ENCODE measurements around the gene KAT6B.
"Not testable (repeated sequence)": the region's sequence is repeated elsewhere in the genome, so short reads cannot be mapped to it uniquely, and the experiment has no call there.

The KAT6B gene

DNA sequence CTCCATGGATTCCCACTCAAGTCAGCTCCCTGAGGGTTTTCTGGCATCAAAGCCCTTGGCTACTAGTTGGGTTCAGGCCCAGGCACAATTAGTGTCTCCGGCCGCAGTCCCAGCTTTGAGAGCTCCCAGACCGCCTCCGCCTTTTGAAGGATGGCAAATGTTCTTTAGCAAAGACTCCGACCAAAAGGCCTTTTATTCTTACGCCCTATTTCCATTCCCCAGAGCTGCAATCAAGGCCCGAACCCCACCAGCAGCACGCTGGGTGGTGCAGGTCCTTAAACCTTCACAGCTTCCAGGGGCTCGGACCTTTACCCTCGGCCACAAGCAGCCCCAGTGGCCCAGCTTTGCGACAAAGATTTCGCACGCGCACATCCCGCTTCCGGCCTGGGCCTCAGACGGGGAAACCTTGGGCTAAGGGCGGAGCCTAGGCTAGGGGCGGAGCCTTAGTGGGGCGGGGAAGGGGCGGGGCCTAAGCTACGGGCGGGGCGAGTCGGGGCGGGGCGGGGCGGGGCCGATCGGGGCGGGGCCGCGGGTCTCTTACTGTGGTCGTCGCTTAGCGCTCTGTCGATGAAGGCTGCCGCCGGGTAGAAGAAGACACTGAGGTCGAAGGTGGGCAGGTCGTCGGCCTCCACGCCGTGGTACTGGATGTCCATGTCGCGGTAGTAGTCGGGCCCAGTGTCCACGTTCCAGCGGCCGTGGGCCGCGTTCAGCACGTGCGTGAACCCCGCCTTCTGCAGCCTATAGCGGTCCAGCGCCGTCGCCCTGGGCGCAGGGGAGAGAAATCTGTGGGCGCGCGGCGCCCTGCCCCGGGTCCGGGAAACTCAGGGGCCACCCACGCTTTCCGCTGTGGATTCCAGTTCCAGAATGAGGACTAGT is 217.1 kb downstream of the KAT6B start:
- DNase-seq = no peak

DNA sequence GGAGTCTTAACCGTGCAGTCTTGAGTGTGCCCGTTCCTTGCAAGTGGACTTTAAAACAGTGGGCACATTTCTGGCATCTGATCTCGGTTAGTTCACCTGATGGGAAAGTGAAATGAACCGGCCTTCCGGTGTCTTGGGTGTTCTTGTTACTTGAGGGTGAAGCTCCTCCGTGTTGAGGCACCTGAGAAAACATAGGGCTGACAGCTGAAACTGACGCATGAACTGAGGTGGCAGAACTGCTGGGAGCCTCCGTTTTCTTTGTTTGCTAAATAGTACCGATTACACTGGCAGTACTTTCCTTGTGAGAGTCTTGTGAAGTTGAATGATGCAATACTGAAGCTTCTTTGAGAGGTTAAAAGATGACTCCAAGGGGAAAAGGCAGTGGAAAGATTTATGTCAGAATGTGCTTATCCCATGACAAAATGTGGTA is 222.3 kb downstream of the KAT6B start:
- DNase-seq = no peak

DNA sequence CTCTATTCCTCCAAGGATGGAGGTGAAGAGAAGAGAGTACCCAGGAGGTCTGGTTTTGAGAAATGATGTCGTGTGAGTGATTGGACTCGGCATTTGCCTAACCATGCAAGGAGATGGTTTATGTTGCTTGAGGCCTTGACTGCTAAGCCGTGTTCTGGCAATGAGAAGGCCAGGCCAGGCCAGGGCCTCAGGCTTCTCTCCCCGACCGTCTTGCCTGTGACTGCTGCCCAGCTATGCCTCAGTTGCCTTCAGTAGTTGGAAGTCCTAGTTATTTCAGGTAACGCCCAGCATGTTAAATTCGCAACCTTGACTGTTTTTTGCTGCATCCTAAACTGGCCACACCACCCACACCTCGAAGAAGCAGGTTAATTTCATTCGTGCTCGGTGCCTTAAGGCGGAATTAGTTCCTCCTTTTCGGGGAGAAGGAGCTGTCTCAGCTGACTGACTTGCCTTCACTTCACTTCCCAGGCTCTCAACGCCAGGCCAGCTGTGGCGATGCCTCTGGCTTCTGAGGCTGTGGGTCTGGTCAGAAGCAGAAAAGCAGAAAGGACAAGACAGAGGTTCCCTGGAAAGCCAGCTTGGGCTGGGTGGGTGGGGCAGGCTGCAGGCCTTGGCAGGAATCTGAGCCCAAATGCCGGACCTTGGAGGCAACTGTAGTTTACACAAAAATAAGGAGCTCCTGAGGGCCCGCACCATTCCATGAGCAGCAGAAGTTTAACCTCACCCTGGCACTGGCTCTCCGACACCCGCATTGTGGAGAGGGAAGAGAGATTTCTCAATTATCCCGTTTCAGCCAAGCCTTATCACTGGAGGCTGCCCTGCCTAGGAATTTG is 223.1 kb downstream of the KAT6B start:
- no peak for DNase-seq

DNA sequence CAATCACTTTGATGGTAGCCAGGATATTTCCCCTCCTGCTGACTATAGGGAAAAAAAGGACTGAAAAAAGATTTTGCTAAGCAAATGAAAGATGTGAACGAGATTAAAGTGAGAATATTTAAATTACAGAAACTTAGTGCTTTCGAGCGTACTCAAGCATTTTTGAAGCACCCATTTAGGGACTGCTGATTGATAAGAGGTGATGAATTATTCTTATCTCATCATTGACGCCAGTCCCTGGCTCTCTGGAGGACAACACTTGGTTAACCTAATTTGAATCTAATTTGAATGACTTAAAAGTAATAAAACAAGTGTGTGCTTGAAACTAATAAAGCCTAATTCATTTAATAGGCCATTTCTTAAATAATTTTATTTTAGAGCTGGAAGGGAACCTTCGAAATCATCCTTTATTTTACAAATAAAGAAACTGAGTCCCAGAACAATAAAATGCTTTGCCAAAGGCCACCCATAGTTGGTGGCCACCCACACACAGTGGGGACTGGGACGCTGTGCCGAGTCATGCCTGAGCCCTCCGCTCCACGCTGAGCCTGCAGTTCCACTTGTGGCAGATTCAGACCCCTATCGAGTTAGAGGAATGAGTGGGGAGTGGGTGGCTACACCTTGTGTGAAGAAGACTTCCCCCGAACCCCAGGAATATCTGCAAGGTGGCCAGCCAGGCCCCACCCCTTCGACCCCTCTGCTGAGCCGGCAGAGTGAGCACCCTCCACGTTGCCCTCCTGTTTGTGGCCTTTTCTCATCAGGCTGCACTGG is 223.9 kb downstream of the KAT6B start:
- no peak for DNase-seq

DNA sequence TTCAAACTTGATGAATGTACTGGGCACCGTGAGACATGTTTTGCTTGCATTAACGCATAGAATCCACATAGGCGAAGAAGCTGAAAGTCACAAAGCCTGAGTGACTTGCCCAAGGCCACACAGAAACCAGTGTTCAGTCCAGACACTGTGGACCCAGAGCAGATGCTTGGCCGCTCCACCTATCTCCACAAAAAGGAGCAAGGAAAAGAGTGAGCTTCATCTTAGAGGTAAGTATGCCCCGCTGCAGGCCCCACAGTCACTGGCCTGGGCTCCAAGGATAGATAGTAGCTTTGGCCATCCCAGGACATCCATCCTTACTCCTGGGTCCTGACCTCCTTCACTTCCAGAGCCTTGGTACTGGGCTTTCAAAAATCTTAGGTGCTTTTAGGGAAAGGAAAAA is 224.9 kb downstream of the KAT6B start:
- DNase-seq = no peak

DNA sequence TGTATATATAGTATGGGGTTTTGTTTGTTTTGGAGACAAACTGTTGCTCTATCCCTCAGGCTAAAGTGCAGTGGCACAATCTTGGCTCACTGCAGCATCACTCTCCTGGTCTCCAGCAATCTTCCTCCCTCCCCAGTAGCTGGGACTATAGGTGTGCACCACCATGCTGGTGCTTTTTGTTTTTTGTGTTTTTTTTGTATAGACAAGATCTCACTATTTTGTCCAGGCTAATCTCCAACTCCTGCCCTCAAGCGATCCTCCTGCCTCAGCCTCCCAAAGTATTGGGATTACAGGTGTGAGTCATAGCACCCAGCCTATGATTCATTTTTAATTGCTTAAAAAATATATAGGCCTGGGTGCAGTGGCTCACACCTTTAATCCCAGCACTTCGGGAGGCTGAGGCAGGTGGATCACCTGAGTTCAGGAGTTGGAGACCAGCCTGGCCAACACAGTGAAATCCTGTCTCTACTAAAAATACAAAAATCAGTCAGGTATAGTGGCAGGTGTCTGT is 229.6 kb downstream of the KAT6B start:
- not testable (repeated sequence) for DNase-seq

DNA sequence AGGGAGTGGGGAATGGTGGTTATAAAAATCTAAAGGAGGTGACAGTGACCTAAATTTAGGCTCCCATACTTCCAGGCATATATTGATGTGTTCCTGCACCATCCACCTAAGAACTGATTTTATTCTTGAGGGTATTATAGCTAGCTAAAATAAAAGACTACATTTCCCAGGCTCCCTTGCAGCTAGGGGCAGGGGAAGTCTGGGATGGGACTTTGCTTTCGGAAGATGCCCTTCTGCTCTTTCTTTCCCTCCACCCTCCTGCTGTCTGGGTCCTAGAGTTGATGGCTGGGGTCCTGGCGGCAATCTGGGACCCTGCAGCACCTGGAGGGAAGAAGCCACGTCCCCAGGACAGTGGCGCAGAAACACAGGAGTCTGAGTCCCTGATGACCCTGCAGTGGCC is 231.3 kb downstream of the KAT6B start:
- no peak for DNase-seq

DNA sequence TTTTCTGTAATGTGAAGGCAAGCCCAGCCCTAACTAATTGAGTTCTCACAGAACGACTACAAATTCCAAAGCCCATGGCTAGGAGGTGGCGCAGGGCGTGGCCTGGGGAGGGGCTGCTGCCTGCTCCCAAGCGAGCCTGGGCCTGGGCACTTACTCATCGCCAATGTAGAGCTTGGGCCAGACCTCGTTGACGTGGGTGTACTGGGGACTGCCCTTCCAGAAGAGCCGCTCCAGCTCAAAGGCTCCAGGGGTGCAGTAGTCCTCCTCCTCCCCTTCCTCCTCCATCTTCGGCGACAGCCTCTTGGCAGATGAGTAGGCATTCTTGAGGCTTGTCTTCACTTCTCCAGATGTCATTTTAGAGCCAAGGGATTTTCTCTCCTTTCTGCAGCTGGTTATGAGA is 231.8 kb downstream of the KAT6B start:
- no peak for DNase-seq

DNA sequence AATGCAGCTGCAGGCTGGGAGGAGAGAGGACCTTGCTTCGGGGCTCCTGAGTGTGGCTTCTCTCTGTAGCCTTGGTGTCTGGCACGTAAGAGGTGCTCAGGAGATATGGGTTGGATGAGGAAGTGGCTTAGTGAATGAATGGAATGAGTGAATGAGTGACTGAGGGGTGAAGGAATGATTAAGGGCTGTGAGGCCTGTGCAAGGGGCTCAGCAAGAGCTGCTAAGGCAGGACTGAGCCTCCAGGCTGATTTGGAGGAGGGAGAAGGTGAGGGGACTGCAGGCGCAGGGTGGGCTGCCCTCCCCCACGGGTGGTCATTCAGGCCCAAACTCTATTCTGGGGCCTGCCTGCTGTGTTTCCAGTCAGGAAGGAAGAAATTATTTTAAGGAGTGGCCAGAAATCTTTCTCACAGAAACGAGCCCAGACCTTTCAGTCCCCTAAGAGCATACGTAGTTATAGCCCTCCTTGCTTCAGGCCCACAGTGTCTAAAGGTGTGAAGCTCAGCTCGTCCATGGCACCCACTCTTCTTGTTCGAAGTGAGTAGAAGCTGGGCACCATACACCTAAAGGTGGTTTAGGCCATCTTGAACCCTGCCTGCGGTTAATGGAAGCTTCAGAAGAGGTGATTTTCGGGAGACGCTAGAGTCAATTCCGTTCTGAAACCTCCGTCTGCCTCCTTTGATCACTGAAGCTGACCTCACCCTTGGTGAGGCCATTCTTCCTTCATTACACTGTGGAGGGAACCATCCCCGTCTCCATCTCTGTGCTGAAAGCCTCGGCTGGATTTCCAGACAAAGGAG is 235.5 kb downstream of the KAT6B start:
- no peak for DNase-seq

DNA sequence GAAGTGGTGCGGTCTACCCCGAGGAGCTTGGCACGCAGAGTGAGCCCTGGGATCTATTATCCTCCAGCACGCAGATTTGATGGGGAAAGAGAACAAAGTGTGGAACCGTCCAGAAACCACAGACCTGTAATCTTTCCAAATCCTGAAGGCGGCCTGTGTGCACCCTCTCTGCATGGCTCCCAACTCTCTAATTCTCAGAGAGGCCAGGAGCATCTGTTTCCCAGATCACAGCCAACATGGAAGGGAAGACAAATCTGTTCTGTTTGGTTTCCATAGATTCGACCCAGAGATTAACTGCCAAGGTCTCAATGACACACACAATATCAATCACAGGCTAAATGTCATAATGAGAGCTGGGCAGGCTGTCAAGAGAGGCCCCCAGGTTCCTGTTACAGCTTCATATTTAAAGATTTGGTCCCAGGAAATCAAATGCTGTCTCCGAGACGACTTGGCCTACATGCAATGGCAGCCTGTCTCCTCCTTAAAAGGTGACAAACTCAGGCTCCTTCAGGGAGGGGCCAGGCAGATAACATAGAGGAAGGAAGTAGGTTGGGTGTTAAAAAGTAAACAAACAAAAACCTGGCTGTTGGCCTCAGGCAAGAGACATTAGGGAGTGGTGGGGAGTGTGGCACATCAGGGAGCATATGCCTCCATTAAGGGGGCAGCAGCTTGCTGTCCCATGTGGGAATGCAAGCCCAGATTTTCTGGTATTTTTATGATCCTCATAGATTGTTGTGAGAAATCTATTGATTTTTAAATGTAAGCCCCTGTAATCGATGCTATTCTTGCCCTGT is 236.3 kb downstream of the KAT6B start:
- no peak for DNase-seq

DNA sequence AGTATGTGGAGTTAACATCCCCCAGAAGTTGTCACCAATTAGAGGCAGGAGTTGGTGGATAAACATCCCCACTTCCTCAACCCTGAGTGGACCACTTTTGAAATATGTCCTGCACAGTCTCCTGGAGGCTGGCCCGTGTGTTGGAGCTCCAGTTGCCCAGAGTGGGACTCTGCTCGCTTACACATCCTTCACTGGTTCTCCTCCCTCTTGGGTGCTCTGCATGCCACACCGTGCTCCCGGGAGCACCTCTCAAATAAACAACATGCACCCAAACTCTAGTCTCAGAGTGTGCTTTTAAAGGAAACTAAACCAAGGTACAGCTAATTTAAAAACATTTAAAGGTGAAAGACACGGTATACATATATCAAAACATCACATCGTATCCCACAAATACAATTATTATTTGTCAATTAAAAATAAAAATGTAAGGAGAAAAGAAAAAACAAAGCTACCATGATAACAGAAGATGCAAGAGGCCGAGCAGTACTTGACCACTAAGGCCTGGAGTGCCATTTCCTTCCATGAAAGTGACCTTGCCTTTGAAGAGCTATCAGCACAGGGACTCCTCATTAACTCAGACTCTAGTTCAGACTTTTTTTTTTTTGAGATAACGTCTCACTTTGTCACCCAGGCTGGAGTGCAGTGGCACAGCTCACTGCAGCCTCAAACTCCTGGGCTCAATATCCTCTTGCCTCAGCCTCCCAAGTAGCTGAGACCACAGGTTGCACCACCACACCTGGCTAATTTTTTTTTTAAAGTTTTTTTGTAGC is 237.2 kb downstream of the KAT6B start:
- no peak for DNase-seq

DNA sequence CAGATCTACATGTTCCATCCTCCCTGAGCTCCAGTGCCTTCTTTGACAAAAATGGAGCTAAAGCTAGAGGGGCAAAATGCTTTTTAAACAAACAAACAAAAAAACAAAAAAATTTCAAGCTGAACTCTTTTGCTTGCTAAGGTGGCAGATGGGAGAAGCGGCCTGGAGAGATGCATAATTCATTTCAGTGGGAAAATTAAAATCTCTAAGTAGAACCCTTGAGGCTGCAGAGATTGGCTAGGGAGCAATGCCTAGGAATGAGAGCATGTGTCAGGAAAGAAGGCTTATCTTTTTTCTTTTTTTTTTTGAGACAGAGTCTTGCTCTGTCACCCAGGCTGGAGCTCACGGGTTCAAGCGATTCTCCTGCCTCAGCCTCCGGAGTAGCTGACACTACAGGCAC is 238.7 kb downstream of the KAT6B start:
- DNase-seq = no peak

DNA sequence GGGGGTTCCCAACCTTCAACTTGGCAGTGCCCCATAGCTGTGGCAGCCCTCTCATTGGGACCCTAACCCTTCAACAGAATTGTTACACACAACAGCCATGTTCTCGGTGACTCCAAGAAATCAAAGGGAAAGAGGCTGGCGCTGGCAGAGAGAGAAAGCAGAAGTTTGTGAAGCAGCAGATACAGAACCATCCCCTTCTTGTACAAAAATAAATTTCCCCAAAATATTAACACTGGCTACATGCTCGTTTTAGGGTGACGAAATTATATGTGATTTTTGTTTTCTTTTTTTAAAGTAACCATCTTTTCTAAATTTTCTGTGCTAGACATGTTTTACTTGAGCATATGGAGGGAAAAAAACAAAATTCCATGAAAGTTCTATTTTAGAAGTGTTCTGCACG is 239.9 kb downstream of the KAT6B start:
- DNase-seq = no peak

DNA sequence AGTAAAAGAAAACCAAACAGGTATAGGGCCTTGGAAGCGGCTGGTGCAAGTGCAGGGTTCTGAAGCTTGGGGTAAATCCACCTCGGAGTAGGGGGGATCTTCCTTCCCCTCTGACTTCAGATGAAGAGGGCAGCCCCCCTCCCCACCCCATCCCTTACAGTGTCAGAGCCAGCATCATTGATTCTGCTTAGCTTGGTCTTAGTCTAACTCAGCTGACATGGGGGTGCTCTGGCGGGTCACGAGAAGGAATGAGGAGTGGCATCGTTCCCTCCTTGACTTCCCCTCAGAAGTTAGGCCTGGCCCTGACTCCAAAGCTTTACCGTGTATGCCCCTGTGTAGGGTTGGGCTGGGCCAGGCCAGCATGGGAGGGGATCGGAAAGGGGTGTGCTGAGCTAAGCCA is 240.9 kb downstream of the KAT6B start:
- DNase-seq = no peak

DNA sequence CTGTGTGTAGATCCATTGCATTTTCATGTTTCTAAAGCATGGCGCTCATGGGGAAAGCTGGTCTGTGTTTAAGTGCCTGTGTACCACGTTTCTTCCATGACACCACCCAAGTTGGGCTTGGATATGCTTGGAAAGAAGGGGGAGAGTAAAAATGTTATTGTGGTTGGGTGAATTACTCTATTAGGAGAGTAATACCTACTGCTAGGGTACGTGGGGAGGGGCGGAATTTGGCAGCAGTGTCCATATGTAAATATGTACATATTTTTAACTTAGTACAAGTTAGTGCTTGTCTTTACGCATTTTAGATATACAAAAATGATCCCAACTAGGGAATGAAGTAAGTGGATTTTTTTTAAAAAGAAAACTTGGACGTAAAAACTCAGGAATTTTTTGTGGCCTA is 242.1 kb downstream of the KAT6B start:
- no peak for DNase-seq

DNA sequence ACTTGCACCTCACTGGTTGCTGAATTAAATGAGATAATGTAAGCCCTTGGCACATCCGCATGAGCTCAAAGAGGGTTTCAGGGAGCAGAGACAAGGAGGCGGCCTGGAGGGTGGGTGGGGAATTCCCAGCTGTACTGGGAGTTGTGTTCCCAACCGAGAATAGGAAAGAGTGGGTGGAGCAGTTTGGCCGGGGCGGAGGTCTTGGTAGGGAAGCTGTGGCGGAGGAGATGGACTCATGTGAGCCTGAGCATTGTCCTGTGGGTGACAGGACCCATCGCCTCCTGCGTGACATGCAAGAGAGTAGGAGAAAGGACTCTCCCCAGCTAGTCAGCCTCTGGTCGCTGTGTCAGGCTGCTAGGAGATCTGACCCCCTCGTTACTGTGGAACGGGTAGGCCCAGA is 244.1 kb downstream of the KAT6B start:
- no peak for DNase-seq

DNA sequence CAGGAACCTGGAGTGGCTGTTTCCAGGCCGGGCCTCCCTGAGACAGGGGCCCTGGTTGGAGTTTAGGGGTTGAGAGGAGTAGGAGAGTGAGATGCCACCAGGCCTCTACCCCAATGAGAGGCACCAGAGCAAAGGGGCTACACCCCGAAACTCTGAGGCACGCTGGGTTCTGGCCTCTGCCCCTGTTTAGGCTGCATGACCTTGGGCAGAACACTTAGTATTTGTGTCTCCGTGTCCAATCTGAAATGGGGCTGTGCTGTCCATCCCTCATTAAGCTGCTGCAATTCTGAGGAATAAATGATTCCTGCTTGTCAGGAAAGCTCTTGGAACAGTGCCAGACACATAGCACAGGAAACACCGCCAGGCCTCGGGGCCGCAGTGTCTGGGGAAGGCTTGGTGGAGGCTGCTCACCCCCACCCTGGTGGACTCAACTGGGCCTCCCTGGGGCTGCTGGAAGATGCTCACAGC is 244.6 kb downstream of the KAT6B start:
- no peak for DNase-seq

DNA sequence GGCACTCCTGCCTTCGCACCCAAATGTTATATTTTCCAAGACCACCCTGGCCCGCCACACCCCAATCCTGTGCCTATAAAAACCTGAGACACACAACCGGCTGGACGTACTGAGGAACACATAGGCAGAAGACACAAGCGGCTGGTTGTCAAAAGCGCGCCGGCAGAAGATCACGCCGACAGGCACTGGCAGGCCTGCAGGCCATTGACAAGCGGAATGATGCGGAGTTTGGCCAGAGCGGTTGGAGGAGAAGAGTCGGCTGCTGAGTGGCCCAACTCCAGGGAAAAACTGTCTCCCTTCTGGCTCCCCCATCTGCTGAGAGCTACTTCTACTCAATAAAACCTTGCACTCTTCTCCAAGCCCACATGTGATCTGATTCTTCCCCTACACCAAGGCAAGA is 245.4 kb downstream of the KAT6B start:
- no peak for DNase-seq

DNA sequence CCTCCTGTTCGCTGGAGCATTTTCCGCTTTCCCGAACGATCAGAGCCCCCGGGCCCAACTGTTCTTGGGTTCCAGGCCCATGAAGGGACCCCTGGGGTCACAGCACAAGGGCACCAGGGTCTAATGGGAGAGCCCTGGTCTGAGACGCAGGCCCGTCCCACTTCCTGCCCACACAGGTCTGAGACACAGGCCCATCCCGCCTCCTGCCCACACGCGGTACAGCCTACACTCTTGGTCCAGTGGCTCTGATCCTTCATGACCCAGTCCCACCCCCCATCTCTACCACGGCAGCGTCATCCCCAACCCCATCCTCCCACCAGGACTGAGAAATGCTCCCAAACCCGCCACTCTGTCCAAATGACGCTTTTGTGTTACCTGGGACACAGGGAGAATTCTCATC is 246.3 kb downstream of the KAT6B start:
- no peak for DNase-seq

DNA sequence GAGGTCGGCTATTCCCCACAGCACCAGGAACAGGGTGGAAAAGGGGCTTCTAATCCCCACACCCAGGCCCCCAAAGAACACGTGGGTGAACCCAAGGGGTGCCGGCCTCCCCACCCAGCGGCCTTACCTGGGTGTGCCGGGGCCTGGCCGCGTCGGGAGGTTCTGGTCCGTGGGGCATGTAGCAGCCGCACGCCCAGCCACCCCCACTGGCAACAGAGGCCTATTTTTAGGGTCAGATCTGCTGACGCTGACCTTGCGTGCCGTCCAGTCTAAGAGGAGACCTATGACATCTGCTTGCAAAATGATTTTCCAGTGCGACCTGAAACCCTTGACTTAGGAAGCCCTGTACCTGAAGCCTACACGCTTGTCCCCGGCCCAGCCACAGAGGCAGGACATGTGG is 247.0 kb downstream of the KAT6B start:
- DNase-seq = no peak
